ENCODE data around the gene RBFOX2.

Gene RBFOX2

DNA sequence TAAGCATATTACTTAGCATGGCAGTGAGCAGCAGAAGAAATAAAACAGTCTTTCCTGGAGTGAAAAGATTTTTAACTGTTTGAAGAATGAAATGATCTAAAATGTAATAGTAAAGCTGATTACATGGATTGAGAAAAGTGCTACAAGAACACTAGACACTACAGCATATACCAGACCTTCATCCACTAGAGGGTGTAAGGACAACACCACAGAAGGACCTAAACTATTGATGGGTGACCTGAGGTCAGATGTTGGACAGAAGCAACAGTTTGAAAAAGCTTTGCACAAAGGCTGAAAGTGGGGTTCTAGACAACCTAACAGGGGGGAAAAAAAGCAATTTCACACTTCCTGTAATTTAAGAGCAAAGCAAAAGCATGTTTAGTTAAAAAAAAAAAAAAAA, 97.7 kb downstream of the RBFOX2 start:
- DNase-seq (ENCODE audit: low spot score): peak; percentile 92

GRCh38 chr22:35928285-35928798, 100.3 kb downstream of the RBFOX2 start:
- no peak for DNase-seq (ENCODE audit: low spot score)

- DNase-seq (ENCODE audit: low spot score): no peak
Measured at GRCh38 chr22:35923026-35923425, 105.6 kb downstream of the RBFOX2 start.

DNA sequence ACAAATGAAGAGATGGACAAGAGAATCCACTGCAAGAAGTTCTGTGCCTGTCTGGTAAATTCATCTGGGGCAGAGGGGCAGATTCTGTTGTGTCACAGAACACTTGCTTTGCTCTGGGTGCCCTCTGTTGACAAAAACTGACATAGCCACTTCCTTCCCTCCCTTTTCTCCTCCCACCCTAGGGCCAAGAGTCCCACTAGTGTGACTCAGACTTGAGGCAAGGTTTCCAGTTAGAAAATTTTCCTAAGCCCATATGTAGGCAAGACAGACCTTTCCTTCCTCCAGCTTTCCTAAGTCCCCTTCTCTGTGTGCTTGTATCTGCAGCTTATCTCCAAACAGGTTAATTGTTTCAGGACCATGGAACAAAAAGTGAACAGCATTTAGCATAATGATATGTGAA, 106.8 kb downstream of the RBFOX2 start:
- DNase-seq (ENCODE audit: low spot score): peak; percentile 68

DNA sequence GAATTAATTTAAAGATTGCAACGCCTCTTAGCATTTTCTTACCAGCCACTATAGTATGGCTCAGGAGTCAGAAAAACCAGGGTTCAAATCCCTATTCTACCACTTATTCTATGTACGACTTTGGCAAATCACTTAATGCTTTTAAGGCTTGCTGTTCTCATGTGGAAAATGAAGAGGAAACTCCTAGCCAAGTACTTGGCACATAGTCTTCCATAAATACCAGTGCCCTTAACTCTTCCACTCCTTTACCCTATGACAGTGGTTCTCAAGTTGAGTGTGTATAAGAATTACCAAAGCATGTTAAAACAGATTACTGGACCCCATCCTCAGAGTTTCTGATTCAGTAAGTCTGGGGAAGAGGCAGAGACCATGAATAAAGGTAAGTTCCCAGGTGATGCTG, 107.6 kb downstream of the RBFOX2 start:
- DNase-seq (ENCODE audit: low spot score): no peak

DNA sequence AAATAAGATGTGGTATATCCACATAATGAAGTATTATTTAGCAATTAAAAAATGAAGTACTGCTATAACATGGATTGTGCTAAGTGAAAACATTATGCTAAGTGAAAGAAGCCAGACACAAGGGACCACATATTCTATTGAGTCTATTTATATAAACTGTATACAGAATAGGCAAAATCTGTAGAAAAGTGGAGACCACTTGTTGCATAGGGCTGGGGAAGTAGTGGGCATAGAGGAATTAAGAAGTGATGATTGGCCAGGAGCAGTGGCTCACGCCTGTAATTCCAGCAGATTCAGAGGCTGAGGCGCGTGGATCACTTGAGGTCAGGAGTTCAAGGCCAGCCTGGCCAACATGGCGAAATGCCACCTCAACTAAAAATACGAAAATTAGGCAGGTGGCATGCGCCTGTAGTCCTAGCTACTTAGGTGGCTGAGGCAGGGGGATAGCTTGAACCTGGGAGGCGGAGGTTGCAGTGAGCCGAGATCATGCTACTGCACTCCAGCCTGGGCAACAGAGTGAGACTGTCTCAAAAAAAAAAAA, 109.6 kb downstream of the RBFOX2 start:
- DNase-seq (ENCODE audit: low spot score): no peak

DNA sequence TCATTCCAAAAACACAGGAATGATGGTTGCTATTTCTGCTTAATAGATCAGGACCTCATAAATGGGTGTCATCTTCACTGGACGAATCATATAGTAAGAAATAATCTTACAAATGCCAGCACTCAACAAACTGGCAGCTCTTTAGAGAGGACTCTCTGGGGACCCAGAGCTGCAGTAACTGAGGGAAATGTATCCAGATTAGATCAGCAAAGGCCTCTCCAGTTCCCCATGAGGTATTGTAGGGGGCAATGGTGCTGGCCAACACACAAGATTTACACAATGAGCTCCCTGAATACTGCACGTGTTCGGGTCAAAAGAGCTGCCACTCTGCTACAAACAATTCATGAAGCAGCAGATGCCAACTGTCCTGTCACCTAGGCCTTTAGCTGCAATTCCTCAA, 110.2 kb downstream of the RBFOX2 start:
- DNase-seq (ENCODE audit: low spot score): peak; percentile 31

GRCh38 chr22:35917651-35918050, 111.0 kb downstream of the RBFOX2 start:
- DNase-seq (ENCODE audit: low spot score): no peak

- DNase-seq (ENCODE audit: low spot score): peak; percentile 58
Measured at GRCh38 chr22:35915477-35916013, 113.1 kb downstream of the RBFOX2 start.

DNA sequence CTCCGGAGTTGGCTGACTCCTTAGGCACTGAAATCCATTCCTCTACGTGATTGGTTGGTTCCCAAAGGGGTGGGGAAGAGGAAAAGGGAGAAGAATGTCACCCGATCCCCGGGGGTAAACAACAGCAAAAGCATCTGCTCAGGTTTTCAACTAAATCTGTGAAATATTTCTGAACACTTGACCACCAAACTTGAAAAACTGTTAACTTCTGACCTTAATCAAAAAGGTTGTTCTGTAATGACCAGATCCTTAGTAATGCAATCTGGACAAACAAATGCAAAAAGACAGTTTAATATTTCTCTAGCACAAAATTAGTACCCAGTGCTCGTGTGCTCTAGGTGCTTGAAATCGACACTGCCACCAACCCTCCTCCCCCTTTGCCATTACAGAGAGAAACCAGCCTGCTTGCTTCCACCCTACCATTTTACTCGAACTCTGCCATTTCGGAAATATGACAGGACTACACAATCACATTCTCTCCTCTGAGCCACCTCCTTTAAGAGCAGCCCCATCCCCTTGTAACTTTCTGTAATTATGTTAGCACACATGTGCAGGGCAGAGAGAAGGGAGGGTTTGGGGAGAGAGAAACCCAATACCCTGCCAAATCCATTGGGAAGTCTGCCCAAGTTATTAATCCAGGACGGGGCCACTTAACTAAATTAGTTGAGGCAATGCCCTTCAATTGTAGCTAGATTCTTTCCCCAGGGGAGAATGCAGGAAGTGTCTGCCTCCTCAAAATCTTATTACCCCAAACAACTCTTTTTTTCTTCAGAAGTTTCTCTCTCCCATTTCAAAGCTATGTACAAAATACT, 113.8 kb downstream of the RBFOX2 start:
- DNase-seq (ENCODE audit: low spot score): peak; percentile 99

GRCh38 chr22:35914357-35914664, 114.3 kb downstream of the RBFOX2 start:
- DNase-seq (ENCODE audit: low spot score): no peak

GRCh38 chr22:35913925-35914324, 114.7 kb downstream of the RBFOX2 start:
- no peak for DNase-seq (ENCODE audit: low spot score)

- no peak for DNase-seq (ENCODE audit: low spot score)
Measured at GRCh38 chr22:35912658-35913057, 116.0 kb downstream of the RBFOX2 start.

- DNase-seq (ENCODE audit: low spot score): no peak
Measured at GRCh38 chr22:35911877-35912276, 116.7 kb downstream of the RBFOX2 start.

- DNase-seq (ENCODE audit: low spot score): no peak
Measured at GRCh38 chr22:35910926-35911325, 117.7 kb downstream of the RBFOX2 start.

GRCh38 chr22:35910003-35910769, 118.4 kb downstream of the RBFOX2 start:
- DNase-seq (ENCODE audit: low spot score): no peak

GRCh38 chr22:35905894-35906293, 122.7 kb downstream of the RBFOX2 start:
- DNase-seq (ENCODE audit: low spot score): no peak

DNA sequence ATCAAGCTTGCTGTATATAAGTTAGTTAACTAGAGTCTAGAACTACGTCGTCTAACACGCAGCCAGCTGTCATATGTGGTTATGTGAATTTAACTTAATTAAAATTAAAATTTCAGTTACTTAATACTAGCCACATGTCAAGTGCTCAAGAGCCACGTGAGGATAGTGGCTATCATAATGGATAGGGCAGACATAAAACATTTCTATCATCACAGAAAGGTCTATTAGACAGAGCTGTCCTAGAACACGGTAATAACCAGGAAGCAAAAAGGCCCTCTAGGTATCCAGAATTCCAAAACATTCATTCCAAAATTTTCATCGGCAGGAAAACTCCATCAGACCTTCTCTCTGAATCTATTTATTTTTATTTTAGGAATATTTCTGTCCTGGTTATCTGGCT, 123.9 kb downstream of the RBFOX2 start:
- DNase-seq (ENCODE audit: low spot score): no peak

GRCh38 chr22:35904336-35904692, 124.3 kb downstream of the RBFOX2 start:
- DNase-seq (ENCODE audit: low spot score): no peak

- no peak for DNase-seq (ENCODE audit: low spot score)
Measured at GRCh38 chr22:35903571-35904335, 124.9 kb downstream of the RBFOX2 start.

DNA sequence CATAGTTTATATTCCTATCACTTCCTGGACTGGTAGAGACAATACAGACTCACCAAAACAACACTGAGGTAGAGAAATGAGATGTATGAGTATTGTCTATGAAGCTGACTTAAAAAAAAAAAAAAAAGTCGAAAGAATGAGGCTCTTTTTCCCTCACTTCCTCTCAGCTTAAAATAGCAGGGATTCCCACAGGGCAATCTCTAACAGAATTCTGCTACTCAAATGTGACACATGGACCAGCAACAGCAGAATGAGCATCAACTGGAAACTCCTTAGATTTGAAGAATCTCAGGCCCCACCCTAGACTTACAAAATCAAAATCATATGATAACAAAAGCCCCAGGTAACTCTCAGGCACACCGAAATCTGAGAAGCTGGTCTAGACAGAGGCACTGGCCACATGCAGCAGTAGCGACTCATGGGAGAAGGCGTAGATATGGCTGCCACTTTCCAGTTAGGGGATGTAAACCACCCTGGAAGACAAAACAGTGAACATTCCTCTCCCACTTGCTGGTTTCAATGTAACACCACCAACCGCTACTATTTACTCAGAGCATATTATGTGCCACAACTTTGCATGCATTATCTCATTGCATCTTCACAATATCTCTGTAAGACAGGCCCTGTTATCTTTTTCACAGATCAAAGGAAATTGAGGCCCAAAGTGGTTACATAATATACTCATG, 128.0 kb downstream of the RBFOX2 start:
- no peak for DNase-seq (ENCODE audit: low spot score)

GRCh38 chr22:35899736-35900135, 128.9 kb downstream of the RBFOX2 start:
- no peak for DNase-seq (ENCODE audit: low spot score)
